Psoas muscle (tissue), 8 donors: ENCODE measurements around the gene C6orf89. TPM values are rescaled to one million over a fixed set of nuclear protein-coding genes. Genes with fewer than 3 reads are reported as not detected.
"Not testable (repeated sequence)": the region's sequence is repeated elsewhere in the genome, so short reads cannot be mapped to it uniquely, and the experiment has no call there.

Source experiments
- ATAC-seq, 4 donors: fragments of 200-7000 bp; cut with Tn5 transposase; one replicate each; pipeline ENCODE4 v1.9.1; 2020; ENCODE audit warnings: moderate library complexity in 3 of 4, mild to moderate bottlenecking in 2 of 4
- DNase-seq, 2 donors: peaks; one replicate each; pipeline ENCODE4 v3.0.0-alpha.2; 2020
- H3K27ac ChIP-seq: fragments of 200-600 bp; one replicate; pipeline ENCODE4 v1.8.0; 2022
- H3K27me3 ChIP-seq, 3 donors: fragments of 200-600 bp in 1 of 3; one replicate each; pipeline versions ENCODE4 v1.6.1 to v1.8.0; 2013 to 2022; ENCODE audit warnings: low read length in 2 of 3, mild to moderate bottlenecking in 2 of 3, moderate library complexity in 1 of 3; ENCODE audit not compliant: insufficient read depth in 3 of 3
- H3K36me3 ChIP-seq, 2 donors: fragments of 200-600 bp in 1 of 2; one replicate each; pipeline versions ENCODE4 v1.6.1 to v1.8.0; 2013 to 2022; ENCODE audit warnings: low read depth in 1 of 2, mild to moderate bottlenecking in 1 of 2, moderate library complexity in 1 of 2; ENCODE audit not compliant: insufficient read depth in 1 of 2
- H3K4me1 ChIP-seq: fragments of 200-600 bp; one replicate; pipeline ENCODE4 v1.8.0; 2022
- H3K4me3 ChIP-seq: fragments of 200-600 bp; one replicate; pipeline ENCODE4 v1.8.0; 2022; ENCODE audit warnings: mild to moderate bottlenecking
- H3K9me3 ChIP-seq: fragments of 200-600 bp; one replicate; pipeline ENCODE4 v1.8.0; 2022
- CTCF ChIP-seq: fragments of 200-600 bp; IDR thresholded peaks from one replicate; pipeline ENCODE4 v1.8.0; 2022; ENCODE audit warnings: antibody characterized with exemption
- WGBS, 3 donors: extraction: QIAGEN DNeasy Blood & Tissue Kit; methylation state at CpG; one replicate each; pipeline versions ENCODE4 v1.1.6 to v1.1.7; 2013; 5-methylcytosine and 5-hydroxymethylcytosine counted together
- intact Hi-C, 2 donors: fragments of 100-400 bp; cut with DNase I; formaldehyde crosslinking; loops; one replicate each; pipeline versions ENCODE4 v1.11.0 to v1.14.2; 2022
- polyA plus RNA-seq, 3 donors: library from polyadenylated mRNA; stranded (reverse); fragments of 200-250 nt; gene quantifications; one replicate each; pipeline ENCODE4 v1.2.3, GENCODE V29; 2013
- total RNA-seq, 4 donors: library from RNA; stranded (reverse); fragmentation: NEBNext Ultra II Directional in 2 of 4; extraction: Animal tissue kit (Norgen Biotek cat#: 25700) in 2 of 4; gene quantifications; one replicate each; pipeline versions ENCODE4 v1.2.1 to v1.2.4, GENCODE V29; 2021 to 2023
- donor health status: healthy with polysubstance abuse.
- donor health status: DM: no; HTN: no; CAD: no; lungs with moderate emphysema.
- donor health status: Bipolar disorder and iron deficiency.
- donor health status: healthy.
- donor health status: DM: yes; HTN: yes; CAD: no.
- donor health status: DM: no; HTN: no; CAD: no.
- donor health status: DM: no; HTN: no; CAD: no.
- donor health status: DM: yes; HTN: yes; CAD: no.

C6orf89 gene
- total and polyA plus RNA-seq, 7 donors, result 23.2 to 56.3 (median 49.6) TPM

GRCh38 chr6:36888115-36888643, 2.4 kb downstream of the C6orf89 start:
- no peak overlapping the region for H3K27ac ChIP-seq
- H3K27me3 ChIP-seq, result no peaks in the 10 kb centered on the region
- ATAC-seq (no peak), DNase-seq (no peak)
- H3K36me3 ChIP-seq, result peaks cover 0 to under 1% of the 10 kb centered on the region in 2 donors
- no peak overlapping the region for H3K4me3 ChIP-seq
- TF ChIP-seq CTCF, result no peak
- H3K4me1 ChIP-seq, result peaks cover 20% of the 10 kb centered on the region
- intact Hi-C loops, result loop anchor here (5.0 to 10.0 kb wide), 4 partner anchors 39 to 327 kb away; no protein-coding TSS in a partner anchor
- no peaks in the 10 kb centered on the region for H3K9me3 ChIP-seq
- 86 to 96% (median 87%) methylated on average over 7 of the region's 7 CpGs for WGBS, 3 donors

GRCh38 chr6:36888654-36889481, 3.1 kb downstream of the C6orf89 start:
- ATAC-seq, result no peak
- Histone ChIP-seq H3K27me3 (no peaks in the 10 kb centered on the region), H3K36me3 (peaks cover 0 to 6% of the 10 kb centered on the region in 2 donors), H3K27ac (peak overlapping the region; percentile 10), H3K9me3 (no peaks in the 10 kb centered on the region), H3K4me3 (no peak overlapping the region), H3K4me1 (peaks cover 20% of the 10 kb centered on the region)
- intact Hi-C loops, result loop anchor here (5.0 to 10.0 kb wide), 4 partner anchors 38 to 326 kb away; no protein-coding TSS in a partner anchor
- 20 to 29% (median 24%) methylated on average over 6 of the region's 6 CpGs for WGBS, 3 donors
- no peak for TF ChIP-seq CTCF
- no peak for DNase-seq

- ATAC-seq (no peak), DNase-seq (no peak)
- H3K4me1 ChIP-seq, result peaks cover 19% of the 10 kb centered on the region
- H3K27me3 ChIP-seq, result no peaks in the 10 kb centered on the region
- WGBS, 3 donors, result 94 to 98% (median 95%) methylated on average over 3 of the region's 3 CpGs
- H3K36me3 ChIP-seq, result peaks cover 0 to 15% of the 10 kb centered on the region in 2 donors
- H3K9me3 ChIP-seq, result no peaks in the 10 kb centered on the region
- no peak overlapping the region for H3K27ac ChIP-seq
- intact Hi-C loops, result no loop called here
- TF ChIP-seq CTCF, result no peak
- no peak overlapping the region for H3K4me3 ChIP-seq
Measured at GRCh38 chr6:36890112-36890663, 4.4 kb downstream of the C6orf89 start.

GRCh38 chr6:36891153-36891552, 5.4 kb downstream of the C6orf89 start:
- ATAC-seq, result not testable (repeated sequence)
- 99 to 100% (median 100%) methylated on average over 2 of the region's 2 CpGs for WGBS, 3 donors
- peaks cover 16% of the 10 kb centered on the region for H3K4me1 ChIP-seq

More at GRCh38 chr6:36891153-36891552, 5.4 kb downstream of the C6orf89 start:
- peaks cover 0 to 21% of the 10 kb centered on the region in 2 donors for H3K36me3 ChIP-seq
- DNase-seq, H3K27me3 ChIP-seq, H3K9me3 ChIP-seq, H3K27ac ChIP-seq, H3K4me3 ChIP-seq, intact Hi-C loops: not testable (repeated sequence)
